NCI-H2029 (cell line): ENCODE results near the gene SIN3A.
A peak's percentile ranks its signal among the peaks of the same experiment; 100 is the strongest.
"Not testable (repeated sequence)": the region's sequence is repeated elsewhere in the genome, so short reads cannot be mapped to it uniquely, and the experiment has no call there.

Experiments used
- DNase-seq: peaks from one replicate; lab custom pipeline; 2025; lab: John Stamatoyannopoulos, UW

Gene SIN3A

DNA sequence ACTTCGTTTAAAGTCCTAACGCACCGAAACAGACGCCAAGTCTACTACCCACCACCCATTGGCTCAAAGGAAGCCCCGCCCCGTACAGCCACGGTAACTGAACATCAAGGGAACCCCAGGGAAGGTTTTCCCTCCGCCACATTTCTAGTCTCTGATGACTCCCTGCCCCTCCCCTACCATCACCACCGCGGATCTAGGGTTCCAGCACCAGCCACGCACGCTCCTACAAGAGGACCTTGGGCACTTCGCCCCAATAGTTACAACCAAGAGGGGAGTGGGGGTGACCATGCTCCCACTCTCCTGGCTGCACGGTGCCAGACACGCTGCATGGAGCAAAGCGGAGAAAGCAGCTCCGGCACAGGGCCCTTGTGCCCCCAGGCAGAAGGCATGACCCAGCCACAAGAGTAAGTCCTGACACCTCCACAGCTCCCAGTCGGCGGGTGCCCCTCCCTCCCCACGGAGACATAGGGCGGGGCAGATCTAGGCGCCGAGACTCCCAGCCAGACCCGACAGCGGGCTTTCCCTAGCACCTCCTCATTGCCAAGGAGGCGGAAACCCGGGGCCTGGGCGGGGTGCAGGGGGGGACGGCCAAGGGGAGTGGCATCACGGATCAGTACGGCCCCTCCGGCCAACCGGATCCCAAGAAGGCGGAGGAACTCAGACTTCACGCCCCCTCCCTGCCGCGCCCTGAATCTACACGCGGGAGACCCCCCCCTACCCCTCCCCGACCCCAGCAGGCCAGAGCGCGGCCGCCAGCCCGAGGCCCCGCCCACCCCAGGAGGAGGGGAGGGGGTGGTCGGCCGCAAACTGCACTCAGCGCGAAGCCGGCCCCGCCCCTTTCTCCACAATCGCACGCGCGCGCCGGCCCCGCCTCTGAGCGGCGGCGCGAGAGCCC lies 936 bp downstream of the SIN3A start:
- peak; percentile 84 for DNase-seq

DNA sequence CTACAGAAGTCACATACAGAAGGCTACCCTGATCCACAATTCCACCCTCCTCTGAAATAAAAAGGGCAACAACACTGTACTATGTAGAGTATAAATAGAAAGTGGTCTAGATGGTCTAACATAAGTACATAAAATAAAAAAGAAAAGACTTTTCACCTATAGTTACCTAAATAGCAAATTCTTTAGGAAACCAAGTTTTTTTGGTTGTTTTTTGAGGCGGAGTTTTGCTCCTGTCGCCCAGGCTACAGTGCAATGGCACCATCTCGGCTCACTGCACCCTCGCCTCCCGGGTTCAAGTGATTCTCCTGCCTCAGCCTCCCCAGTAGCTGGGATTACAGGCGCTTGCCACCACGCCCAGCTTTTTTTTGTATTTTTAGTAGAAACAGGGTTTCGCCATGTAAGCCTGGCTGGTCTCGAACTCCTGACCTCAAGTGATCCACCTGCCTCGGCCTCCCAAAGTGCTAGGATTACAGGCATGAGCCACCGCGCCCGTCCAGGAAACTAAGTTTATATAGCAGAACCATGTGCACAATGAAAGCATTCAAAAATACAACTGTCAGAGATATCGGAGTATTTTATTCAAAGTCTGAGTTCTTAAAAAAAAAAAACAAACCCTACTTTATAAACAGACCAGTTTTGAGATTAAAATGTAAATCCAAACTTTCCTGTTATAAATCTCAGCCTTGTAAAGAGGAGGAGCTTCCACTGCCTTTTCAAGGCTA lies 1.7 kb downstream of the SIN3A start:
- DNase-seq, result no peak

DNA sequence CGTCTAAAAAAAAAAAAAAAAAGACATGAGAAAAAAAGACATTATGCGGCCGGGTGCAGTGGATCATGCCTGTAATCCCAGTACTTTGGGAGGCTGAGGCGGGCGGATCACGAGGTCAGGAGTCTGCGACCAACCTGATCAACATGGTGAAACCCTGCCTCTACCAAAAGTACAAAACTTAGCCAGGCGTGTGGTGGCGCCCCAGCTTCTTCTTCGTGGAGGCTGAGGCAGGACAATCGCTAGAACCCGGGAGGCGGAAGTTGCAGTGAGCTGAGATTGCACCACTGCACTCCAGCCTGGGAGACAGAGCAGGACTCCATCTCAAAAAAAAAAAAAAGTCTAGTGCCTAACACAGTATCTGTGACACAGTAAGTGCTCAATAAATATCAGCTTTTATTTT lies 3.3 kb downstream of the SIN3A start:
- not testable (repeated sequence) for DNase-seq

DNA sequence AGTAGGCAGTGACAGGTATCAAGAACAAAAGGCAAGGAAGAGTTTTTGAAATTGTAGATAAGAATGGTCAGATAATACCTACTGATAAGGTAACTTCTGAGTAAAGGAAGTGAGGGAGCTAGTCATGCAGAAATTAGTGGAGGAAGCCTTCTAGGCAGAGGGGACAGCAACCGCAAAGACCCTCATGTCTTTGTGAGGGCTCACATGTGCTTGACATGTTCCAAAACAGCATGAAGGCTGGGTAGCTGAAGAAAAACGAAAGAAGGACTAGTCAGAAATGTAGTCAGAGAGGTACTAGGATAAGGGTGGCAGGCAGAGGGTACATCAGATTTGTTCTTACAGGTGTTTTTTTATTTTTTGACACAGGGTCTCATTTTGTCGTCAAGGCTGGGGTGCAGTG lies 5.3 kb downstream of the SIN3A start:
- DNase-seq, result no peak

- DNase-seq, result not testable (repeated sequence)
These were observed 6.2 kb downstream of the SIN3A start for GRCh38 chr15:75445324-75445723.

- DNase-seq, result not testable (repeated sequence)
These were observed 7.5 kb downstream of the SIN3A start for GRCh38 chr15:75443972-75444453.

DNA sequence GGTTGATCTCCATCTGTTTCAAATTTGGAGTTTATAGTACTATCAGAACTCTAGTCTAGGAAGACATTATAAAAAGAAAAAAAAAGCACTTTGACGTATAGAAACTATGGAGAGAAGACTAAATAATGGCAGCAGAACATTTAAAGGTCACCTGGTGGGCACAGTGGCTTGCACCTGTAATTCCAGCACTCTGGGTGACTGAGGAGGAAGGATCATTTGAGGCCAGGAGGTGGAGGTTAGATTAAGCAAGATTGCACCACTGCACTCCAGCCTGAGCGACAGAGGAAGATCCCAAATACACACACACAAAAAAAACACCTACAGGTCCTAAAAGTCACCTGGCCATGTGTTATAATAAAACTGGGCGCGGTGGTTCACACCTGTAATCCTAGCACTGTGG lies 13.8 kb downstream of the SIN3A start:
- DNase-seq, result no peak

GRCh38 chr15:75436881-75437280 lies 14.6 kb downstream of the SIN3A start:
- no peak for DNase-seq

DNA sequence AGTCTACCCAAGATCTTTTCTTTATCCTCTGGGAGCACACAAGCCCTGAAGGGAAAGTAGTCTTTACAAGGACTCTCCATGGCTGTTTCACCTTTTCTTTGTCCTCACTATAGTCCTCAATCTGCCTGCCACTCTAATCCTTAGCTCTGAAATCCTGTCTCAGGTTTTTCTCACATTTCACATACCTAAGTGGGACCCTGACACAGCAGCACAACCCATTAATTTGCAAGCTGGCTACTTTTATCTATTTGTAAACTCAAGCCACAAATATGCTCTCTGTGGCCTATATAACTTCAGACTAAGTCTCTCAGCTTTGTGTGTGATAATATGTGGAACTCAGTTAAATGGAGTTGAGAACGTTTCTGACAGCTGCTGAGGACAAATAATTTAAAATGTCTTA lies 19.8 kb downstream of the SIN3A start:
- DNase-seq, result no peak

GRCh38 chr15:75431270-75431669 lies 20.2 kb downstream of the SIN3A start:
- DNase-seq, result no peak

DNA sequence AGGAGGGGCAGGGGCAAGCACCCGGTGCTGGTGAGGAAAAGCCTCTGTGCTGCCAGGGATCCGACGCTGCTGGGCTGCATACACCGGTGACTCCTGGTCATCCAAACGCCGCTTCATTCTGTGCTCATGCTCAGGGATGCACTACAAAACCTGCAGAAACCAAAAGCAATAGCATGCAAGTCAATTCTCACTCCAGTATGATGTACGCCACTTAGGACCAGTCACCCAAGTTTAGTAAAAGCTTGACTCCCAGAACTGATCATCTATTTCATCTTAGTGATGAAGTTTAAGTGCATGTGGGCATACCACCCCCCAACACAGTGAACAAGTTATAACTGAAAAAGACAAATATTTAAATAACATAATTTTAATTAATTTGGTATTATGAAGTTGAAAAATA lies 21.2 kb downstream of the SIN3A start:
- no peak for DNase-seq

GRCh38 chr15:75428152-75428551 lies 23.3 kb downstream of the SIN3A start:
- DNase-seq, result no peak

DNA sequence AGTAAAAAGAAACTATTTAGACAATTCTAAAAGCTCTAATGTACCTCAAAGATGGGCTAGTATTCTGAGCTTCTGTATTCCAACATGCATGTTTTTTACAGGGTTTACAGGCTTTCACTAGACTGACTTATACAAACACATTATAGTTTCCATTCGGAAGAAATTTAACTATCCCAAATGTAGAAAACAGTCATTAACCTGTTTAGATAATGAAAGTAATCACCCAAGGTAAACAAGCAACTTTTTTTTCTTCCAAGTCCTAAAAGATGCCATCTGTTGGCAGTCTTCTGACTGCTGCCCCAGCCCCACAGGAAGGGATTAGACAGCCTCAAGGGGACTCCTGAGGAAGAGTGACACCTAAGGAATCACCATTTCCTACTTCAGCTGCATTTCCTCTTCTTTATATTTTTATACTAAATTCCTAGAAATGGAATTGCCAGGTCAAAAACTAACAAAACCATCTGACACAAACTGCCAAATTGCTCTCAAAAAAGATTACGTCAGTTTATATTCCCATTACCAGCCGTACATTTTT lies 25.5 kb downstream of the SIN3A start:
- DNase-seq, result no peak

DNA sequence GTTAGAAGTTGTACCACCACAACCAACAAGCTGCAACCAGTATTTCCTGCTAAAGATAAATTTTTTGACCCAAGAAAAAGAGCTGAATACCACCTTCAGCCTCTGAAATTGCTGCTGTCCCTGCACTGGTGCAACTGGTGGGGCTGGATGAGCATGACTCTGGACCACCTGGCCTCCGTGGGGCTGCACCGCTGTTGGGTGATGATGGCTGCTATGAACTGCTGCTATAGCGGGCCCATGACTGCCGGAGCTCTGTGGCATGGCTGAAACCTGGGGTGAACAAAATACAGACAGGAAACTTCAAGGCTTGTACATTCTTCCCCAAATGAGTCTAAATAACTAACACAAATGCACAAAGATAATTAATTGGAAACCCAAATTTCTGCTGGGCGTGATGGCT lies 28.9 kb downstream of the SIN3A start:
- DNase-seq, result no peak

DNA sequence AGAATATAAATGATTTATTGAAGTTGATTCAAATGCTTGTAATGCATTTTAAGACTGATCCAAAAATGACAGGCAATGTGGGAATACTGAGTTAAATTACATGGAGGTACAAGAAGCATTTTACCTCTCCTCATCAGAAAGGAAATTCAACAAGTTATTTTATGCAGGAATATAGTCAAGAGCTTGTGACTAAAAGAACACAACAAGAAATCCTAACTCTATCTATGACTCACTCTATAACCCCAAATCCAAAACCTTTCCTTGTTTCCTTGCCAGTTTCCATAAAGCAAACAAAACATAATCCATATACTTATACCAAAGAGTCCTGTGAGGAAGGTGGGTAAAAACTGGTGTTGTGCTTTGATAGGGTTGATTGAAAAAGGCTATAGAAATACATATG lies 30.8 kb downstream of the SIN3A start:
- DNase-seq, result no peak

DNA sequence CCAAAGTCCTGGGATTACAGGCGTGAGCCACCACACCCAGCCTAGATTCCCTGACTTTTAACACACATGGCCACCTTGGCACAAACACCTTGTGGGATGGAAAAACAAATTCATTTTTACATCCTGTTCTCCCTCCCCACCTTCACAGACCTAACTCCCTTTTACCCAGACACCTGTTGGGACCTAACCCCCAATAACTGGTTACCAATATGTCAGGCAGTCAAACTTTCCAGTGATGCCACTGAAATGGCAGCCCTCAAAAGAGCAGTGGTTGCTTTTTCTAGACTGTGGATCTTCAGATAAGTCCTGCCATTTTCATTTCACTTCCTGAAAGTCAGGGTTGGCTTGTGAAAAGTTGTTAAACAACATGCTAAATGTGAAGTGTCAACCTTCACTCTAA lies 34.9 kb downstream of the SIN3A start:
- DNase-seq, result no peak

GRCh38 chr15:75410196-75410595 lies 41.3 kb downstream of the SIN3A start:
- no peak for DNase-seq

DNA sequence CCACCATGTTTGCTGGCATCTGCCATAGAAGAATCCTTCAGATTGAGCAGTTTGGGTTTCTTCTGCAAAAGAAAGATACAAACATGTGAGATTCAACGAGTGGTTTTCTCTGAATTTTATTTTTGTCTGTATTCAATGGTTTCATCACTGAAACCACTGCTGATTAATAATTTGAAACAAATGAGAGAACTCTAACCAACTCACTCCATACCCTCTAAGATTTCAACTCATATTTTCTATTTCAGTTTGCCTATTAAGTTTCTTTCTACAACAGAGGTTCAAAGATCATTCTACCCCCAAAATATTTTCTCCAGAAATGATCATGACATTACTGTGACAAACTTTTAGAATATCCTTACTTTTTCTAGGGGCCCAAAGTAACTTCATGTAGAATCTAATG lies 44.4 kb downstream of the SIN3A start:
- DNase-seq, result no peak

DNA sequence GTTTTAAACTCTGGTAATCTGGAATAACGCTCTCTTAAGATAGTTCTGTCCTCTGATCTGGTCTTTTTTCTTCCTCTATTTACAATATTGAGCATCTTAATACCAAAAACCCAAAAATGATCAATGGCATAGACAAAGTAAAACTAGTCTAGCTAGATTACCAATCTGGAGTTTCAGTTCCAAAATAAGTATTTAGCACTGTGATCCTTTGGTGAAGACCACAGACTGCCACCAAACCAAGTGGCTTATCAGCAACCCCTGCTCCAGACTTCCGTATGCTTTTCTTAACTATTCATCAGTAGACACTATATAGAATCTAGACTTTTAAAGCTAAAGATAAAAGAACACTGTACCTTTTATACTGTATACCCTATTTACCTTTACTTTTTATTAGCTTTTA lies 47.6 kb downstream of the SIN3A start:
- DNase-seq, result no peak

- DNase-seq, result no peak
These were observed 54.0 kb downstream of the SIN3A start for GRCh38 chr15:75397494-75397893.

DNA sequence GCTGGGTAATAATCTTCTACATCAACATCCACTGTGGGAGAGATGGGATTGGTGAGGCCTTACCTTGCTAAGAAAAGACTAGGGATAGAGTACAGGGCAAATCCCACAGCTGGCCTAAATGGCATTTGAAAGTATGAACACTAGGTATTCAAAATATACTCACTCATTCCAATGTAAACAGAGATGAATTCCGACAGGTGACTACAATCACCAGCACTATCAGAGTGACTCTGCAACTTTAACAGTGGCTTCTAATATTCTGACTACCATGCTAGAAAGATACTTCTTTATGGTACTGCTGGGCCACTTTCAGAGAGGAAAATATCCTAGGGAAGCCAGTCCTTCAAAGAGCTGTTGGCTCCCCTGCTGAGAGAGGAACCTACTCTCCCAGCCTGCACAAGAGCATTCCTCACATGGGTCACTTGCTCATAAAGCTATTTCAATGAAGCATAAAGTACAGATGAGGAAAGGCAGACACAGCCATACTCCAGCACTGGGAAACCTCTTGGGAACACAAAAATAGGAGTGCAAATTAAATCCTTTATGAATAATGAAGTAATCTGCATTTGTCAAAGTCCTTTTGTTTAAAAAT lies 61.6 kb downstream of the SIN3A start:
- DNase-seq, result no peak

GRCh38 chr15:75383986-75384385 lies 67.5 kb downstream of the SIN3A start:
- not testable (repeated sequence) for DNase-seq

- no peak for DNase-seq
These were observed 70.7 kb downstream of the SIN3A start for GRCh38 chr15:75380773-75381172.
